CD4-positive, alpha-beta T cell treated with Interleukin-4 for 1 hour (primary cell): ENCODE measurements around the gene INO80.
A peak's percentile ranks its signal among the peaks of the same experiment; 100 is the strongest.

ENCODE experiments used
- DNase-seq, 2 donors: peaks; one replicate each; pipeline ENCODE4 v3.0.0-alpha.2; 2020 to 2022

Gene INO80

DNA sequence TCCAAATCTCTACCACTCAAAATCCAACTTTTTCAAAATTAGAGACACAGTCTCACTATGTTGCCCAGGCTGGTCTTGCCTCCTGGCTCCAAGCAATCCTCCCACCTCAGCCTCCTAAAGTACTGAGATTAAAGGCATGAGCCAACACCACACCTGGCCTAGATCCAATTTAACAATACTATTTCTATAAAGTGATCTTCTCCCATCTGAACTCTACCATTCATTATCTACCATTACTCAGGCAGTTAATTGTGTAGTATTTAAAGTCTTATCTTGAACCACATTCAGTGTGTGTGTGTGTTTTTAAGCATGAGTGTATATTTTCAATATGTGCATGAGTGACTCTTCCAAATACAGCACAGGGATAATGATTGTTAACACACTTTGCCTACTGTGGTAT, 77.0 kb downstream of the INO80 start:
- DNase-seq = no peak

DNA sequence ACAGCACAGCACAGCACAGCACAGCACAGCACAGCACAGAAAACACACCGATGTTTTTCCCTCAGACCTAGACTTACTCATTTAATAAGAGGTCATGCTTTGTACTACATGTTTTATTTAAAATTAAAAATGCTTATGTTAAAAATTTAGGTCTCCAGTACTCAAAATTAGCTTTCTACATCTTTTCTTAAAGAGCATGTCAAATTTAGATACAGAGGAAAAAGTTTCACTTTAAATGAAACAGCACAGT, 84.1 kb downstream of the INO80 start:
- DNase-seq = no peak

DNA sequence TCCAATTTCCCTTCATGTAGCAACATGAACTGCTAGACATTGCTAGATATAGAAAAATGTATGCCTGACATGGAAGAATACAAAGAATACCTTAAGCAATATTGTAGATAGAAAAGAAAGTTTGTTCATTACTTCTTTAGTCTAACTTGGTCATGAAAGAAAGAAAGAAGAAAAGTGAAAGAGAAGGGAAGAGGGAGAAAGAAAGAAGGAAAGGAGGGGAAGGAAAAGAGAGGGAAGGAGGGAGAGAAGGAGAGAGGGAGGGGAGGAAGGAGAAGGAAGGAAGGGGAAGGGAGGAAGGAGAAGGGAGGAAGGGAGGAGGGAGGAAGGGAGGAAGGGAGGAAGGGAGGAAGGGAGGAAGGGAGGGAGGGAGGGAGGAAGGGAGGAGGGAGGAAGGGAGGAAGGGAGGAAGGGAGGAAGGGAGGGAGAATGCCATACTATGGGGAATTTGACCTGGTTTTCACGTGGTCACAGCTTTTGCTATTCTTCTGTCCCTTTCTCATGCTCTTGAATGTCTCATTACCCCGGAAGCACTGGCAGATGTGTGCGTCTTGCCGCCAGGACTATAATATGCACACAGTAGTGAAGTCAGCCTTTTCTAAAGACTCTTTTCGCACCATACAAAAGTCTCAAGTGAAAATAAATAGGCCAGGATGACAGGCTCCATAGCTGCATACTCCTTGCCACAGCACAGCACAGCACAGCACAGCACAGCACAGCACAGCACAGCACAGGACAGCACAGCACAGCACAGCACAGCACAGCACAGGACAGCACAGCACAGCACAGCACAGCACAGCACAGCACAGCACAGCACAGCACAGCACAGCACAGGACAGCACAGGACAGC, 84.6 kb downstream of the INO80 start:
- no peak for DNase-seq

DNA sequence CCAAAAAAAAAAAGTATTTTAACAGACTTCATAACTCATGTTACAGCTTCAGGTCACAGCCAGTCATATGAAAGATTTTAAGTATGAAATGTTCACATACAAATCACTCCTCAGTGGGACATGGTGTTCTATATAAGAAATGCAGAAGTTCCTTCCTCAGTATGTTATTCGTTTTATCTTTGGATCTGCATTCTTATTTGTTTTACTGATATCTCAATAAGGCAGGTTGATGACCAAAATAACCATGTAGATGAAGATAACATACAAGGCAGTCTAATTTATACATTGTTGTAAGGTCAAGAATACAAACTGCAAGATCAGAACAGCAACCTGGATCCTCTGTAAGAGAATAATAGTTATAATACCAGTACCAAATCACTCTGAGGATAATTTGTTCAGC, 87.2 kb downstream of the INO80 start:
- DNase-seq = no peak

DNA sequence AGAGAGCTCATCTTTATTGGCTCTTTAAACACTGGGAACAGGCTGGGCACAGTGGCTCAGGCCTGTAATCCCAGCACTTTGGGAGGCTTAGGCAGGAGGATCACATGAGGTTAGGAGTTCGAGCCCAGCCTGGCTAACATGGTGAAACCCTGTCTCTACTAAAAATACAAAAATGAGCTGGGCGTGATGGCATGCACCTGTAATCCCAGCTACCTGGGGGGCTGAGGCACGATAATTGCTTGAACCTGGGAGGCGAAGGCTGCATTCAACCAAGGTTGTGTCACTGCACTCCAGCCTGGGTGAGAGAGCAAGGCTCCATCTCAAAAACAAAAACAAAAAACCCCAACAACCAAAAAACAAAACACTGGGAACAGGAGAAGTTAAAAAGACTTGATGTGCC, 90.7 kb downstream of the INO80 start:
- DNase-seq = no peak

DNA sequence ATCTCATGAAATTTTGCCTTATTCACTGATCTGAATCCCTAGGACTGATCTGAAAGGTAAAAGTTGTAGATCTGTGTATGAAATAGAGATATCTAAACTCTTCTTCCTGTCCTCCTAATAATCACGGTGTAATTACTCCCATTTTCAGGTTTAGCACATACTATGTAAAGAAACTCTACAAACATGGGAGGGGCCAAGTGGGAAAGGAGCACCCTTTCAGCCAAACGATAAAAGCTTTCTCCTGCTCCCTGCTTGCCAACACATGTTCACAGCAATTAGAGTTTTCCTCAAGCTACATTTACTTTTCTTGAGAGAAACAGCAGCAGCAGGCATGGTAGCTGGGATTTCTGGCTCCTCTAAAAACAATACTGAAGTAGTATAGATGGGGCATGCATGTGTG, 91.2 kb downstream of the INO80 start:
- no peak for DNase-seq

DNA sequence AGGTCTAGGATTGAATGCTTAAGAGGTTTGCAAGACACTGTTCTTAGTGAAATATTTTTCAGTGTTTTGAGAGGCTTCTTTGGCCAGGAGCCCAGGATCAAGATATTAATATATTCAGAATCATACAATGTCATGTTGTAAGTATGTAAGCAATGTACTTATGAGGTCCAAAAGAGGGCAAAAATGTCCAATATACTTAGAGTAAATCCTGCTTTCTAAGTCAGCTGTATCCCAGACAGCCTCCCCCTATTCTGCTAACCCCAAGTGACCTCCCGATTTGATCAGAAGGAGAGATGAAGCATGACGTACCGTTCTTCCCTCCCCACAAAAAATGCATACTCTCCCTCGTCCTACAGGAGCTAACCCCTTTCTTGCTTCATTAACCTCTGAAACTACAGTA, 91.9 kb downstream of the INO80 start:
- DNase-seq = no peak

DNA sequence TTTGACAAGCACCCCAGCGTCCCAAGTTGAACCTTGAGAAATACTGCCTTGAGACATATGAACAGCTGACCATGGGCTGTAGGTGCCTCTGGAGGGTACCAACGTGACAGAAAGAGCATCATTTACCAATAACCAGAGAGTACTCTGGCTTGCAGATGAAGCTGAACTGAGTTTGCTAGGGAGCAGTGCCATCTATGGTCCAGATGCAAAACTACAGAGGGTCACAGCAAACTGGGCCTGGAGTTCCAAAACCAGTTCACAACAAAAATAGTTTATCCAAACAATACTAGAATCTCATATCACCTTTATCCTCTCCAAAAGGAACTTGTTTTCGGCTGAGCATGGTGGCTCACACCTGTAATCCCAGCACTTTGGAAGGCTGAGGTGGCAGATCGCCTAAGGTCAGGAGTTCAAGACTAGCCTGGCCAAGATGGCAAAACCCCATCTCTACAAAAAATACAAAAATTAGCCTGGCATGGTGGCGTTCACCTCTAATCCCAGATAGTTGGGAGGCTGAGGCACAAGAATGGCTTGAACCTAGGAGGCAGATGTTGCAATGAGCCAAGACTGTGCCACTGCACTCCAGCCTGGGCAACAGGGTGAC, 93.5 kb downstream of the INO80 start:
- peak; percentile 46 to 56 for DNase-seq

DNA sequence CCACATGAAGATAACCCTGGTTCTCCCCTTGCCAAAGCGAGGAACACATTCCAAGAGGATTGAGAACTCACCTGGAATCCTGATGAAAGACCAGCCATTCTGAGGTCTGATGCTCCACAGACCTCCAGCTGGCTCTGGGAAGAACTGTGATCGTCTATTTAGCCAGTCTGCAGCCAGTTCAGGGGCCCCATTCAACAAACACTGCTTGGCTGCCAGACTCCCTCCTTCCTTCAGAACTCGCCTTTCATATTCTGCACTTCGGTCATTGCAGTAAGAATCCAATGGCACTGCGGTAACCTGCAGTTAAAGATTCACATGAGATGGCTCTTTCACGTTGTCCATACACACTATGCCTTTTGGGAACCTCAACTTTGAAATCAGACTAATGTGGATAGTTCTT, 95.3 kb downstream of the INO80 start:
- DNase-seq = no peak

DNA sequence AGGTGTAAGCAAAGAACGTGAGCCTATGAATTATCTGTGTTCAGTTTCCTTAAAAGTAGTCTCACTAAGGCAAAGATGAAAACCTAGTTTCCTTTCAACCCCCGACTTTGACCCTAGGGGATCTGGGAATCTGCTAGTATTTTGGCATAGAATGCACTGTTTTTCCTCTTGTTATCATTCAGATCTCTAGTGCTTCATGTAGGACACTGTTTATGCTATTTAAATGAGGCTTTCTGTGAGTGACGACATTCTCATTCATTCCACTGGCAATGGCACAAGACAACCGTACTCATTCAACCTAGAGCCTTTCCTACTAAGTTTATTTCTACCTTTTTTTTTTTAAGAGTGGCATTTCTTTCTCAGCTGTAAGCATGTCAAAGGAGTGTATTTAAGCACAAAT, 95.8 kb downstream of the INO80 start:
- DNase-seq = no peak

DNA sequence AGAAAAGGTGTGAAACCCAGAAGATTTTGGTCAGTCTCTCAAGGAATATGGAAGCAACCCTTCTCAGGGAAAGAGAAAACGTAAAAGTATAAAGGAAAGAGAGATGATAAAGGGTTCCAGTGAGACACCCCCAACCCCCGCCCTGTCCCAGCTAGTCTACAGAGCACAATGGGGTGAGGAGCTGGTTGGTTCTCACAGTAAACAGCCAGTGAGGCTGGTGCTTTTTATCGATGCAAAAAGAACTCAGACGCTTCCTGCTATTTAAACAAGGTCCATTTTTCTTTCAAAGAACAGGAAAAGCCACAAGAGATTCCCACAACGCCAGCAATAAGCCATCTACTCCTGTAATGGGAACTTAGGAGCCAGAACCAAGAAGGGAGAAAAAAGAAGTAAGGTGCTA, 96.9 kb downstream of the INO80 start:
- DNase-seq = no peak

DNA sequence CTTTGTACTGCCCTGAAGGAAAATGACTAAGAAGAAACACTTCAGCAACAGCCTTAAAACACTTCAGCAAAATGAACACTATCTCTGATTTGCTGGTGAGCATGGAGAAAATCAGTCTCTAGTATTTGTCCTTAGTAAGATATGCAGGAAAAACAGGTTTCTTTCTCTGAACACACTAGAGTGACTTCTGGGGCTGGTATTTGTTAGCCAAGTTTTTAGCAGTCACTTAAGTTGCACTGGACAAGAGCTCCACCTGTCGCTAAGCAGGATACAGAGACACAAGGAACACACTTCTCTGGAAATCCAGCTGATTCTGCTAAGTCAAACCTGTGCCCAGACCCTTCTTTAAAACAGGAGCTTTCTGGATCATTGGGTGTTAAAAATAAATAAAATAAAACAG, 97.5 kb downstream of the INO80 start:
- DNase-seq = no peak

DNA sequence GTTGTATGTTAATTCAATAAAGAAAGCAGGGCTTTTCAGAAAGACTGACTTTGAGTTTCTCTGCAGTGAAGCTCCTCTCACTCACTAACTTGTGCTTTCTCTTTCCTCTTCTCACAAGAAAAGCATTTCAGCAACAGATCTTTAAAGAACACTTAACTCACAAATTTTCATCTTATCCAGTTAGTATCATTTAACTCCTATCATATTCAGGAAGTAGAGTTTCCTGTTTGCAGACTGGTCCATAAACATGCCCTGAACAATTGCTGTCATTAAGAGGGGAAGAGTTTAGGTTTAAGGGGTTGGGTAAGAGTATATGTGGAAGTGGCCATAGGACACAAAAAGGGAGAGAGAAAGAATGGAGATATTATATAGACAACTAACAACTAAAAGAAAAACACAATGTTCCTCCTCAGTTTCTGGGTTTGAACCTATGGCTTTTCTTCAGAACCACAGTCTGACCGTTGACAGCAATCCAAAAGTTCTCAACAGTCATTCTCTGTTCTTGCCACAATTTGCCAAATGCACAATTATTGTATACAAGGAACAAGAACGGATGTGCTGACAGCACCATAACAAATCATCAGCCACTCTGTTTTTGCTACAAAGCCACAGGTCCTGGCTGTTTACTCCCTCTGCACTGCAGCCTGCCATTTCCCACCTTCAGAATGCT, 98.9 kb downstream of the INO80 start:
- DNase-seq = no peak

DNA sequence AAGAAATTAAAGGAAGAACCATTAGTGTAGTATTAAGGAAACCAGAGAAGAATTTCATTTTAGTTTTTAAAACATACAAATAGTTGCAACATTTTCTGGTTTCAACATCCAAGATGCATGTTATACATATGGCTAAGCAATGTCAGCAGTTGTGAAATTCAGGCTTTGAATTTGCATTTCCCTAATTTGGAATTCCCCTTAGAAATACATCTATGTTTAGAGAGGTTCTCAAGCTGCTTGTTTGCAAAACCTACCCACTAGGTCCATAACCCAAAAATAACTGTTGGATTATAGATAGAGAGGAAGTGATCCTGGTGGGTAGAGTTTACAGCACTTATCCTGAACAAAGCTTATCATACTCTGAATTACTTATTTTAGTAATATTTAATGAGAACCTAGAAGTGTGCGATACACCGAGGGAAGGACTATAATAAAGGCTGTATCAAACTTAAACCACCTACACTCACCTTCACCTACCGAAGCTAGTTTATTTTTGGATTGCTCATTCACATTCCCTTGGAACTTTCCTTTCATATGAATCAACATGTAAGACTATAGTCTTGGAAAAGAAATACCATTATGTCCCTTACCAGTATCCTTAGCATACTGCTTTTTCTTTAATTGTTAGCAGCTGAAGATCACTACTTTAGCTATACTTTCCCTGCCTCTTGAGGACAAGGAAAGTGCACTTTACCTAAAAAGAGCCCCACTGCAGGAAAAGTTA, 102.2 kb downstream of the INO80 start:
- DNase-seq = no peak

DNA sequence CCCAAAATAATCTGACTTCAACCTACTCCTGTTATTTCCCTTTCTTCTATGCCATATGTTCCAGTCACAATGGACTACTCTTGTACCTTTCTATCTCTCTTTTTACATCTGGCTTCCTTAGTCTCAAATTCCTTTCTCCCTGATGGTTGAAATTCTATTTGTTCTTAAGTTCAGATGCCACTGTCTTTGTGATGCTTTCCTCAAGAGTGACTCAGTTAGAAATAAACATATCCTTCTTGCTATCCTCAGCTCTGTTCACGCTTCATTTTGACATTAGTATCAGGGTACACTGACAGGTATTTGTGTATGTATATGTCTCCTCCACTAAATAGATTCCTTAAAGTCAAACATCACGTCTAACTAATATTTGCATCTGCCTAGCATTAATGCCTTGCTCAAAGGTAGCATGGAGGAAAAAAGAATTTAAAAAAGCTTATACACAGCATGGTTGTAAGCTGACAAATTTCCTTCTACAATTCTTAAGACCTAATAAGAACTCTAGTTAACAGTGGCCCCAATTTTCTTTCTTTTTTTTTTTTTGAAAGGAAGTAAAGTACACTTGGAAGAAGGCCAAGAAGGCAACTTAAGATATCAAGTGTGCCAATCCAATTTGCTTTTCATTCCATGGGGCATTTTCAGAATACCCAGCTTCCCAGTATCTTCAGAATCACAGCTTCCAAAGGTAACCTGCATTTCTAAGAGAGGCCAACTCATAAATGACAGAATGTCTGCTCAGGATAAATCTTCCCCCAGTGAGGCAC, 104.8 kb downstream of the INO80 start:
- no peak for DNase-seq

DNA sequence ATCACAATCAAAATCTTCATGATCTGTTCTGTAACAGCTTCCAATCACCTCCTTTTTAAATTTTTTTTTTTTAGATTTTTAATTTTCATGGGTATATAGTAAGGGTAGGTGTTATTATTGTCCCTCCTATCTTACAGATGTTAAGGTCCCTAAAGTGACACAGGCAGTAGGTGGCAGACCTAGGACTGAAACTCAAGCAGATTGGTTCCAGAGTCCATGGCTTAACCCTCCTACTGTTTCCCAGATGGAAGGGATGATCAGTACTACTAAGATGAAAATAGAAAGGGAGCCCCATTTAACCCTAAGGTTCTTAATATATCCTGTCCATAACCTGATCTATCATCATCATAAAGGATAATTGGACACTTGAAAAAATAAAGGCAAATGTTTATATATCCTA, 105.7 kb downstream of the INO80 start:
- no peak for DNase-seq

DNA sequence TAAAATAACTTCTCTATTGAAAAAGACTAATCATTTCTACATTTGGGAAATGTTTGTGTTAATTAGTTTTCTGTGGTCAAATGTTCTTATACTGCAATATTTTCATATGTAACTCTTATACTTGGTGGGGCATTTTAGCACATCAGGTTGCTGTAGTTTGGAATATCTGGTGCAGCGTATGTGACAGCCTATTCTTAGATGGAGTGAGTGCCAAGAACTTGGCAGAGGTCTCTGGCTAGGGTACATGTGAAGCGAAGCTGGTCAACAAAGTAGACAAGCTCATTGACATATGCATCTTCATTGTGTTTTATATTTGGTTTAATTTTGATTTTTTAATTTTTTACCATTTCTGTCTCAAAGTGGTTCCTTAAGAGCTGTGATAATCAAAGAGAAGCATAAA, 109.6 kb downstream of the INO80 start:
- no peak for DNase-seq

DNA sequence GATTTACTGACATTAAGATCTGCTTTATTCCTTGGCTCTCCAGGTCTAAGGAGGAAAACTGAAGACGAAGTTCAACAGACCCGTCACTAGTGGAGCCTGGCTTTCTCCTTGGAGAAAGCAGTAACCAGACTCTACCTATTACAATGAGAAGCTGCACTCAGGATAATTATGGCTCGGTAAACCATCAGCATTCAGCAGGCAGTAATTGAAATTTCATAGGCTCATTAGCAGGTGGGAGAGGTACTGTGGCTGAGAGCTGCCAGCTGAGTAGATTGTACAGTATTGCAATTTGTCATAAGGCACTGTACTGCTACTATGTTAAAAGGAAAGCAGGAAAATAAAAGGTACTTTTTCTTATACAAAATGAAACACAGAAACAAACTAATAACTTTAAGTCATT, 111.6 kb downstream of the INO80 start:
- no peak for DNase-seq

DNA sequence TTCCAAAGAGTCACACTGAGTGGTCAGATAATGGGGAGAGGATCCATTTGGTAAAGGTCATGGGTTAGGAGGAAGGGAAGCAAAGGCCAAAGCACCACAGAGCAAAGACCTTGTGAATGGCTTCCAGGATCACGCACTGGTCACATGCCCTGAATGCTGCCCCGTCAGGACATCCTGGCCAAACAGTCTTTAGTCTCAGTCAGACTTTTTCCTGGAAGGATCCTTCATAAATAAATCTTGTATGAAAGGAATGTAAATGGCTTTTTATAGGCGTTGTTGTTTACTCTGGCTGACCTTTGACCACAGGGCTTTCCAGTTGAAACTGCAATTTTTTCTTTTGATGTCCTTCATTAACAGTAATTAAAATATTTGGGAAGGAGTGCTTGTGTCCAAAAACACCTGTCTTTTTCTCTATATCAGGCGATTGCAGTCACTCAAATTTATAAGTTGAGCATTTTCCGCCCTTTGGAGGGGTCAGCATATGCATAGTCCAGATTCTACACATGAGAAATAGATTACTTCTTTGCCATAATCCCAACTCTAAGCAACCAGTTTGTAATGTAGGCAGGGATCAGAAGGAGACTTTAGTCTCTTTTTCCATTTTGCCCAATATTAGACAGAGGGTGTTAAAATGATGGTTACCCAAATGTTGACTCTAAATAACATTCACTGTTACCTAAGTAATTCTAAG, 114.4 kb downstream of the INO80 start:
- no peak for DNase-seq

DNA sequence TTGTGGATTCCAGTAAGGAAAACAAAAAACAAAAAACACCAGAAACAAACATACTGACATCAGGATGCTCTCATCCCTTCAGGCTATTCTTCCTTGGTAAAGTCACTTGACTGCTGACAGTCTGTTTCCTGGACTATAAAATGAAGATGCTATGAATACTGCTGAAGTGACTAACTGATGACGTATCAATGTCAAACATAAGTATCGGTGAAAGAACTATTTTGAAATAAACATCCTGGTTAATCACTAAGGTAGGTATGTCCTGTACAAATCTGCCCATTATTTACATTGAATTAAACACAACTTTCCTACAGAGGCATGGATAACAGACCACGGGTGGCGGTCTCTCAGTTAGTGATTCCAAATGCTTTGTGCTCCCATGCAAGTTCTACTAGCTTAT, 116.9 kb downstream of the INO80 start:
- DNase-seq = no peak

DNA sequence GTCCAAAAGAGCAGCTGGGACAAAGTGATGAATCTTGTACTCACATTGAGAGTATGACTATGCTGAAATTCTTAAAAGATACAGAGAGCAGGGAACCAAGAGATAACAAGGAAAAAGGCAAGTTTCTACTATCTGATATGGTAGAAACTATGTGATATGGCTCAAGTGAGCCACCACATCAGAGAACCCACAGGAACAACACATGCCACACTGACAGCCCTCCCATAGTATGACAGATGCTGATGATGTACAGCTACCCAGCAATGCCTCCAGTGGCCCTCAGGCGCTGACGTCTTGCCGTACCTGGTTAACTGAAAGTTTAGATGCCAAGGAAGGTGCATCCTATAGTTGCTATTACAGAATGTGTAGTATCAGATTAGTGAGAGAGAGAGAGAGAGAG, 120.4 kb downstream of the INO80 start:
- no peak for DNase-seq

DNA sequence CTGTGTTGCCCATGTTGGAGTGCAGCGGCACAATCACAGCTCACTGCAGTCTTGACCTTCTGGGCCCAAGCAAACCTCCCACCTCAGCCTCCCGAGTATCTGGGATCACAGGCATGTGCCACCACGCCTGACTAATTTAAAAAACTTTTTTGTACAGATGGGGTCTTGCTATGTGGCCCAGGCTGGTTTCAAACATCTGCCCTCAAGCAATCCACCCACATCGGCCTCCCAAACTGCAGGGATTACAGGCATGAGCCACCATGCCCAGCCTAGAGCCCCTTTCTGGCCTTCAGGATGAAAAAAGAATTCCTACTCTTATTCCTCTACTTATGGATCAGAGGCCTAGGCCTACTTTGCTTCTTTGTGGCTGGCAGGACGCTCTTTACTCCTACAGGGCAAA, 123.3 kb downstream of the INO80 start:
- no peak for DNase-seq
